ENCODE results near the gene YIF1A. TPM values are rescaled to one million over a fixed set of nuclear protein-coding genes. Genes with fewer than 3 reads are reported as not detected.

YIF1A gene
- total RNA-seq, 4 donors from 2014 or later = 77.7 to 168 (median 118) TPM

- no peak for TF ChIP-seq POLR2A (IDR thresholded peaks at IDR 0.05)
- TF ChIP-seq, protein P1, sequence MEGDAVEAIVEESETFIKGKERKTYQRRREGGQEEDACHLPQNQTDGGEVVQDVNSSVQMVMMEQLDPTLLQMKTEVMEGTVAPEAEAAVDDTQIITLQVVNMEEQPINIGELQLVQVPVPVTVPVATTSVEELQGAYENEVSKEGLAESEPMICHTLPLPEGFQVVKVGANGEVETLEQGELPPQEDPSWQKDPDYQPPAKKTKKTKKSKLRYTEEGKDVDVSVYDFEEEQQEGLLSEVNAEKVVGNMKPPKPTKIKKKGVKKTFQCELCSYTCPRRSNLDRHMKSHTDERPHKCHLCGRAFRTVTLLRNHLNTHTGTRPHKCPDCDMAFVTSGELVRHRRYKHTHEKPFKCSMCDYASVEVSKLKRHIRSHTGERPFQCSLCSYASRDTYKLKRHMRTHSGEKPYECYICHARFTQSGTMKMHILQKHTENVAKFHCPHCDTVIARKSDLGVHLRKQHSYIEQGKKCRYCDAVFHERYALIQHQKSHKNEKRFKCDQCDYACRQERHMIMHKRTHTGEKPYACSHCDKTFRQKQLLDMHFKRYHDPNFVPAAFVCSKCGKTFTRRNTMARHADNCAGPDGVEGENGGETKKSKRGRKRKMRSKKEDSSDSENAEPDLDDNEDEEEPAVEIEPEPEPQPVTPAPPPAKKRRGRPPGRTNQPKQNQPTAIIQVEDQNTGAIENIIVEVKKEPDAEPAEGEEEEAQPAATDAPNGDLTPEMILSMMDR (IDR thresholded peaks at IDR 0.05) = no peak
- Histone ChIP-seq H3K4me3 (replicated peaks in 1 of 3) (no peak overlapping the region), H3K27me3 (peaks cover 4% of the 10 kb centered on the region), H3K9me3 (no peaks in the 10 kb centered on the region), H3K27ac (no peak overlapping the region), H3K36me3 (peaks cover 0 to 6% of the 10 kb centered on the region in 2 donors), H3K4me1 (peaks cover 22 to 25% of the 10 kb centered on the region in 2 donors)
- 70 to 82% methylated on average over 9 to 10 of the region's 10 CpGs for WGBS, 2 donors
- DNase-seq = no peak
- intact Hi-C loops (cut with DNase I) = loop anchor here (5.0 kb wide), 1 partner anchor 135 kb away; the partner anchor contains the start of gene NPAS4
Measured at GRCh38 chr11:66287211-66287888, 1.6 kb downstream of the YIF1A start.

DNA sequence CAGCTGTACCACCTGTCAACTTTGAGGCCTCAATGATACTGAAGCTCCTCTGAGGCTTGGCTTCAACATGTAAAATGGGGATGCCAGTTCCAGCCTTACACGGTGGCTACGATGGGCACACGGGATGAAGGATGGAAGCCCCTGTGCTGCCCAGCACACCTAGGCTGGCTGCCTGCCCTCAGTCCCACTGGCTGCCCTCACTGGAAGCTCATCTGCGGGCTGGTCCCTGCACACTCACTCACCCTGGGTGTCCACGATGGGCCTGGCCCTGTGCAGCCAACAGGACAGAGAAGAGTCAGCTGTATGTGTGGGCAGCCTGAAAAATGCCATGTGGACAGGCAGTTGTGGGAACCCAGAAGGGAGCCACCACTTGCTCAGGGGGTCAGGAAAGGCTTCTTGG lies 2.2 kb downstream of the YIF1A start:
- Histone ChIP-seq H3K4me1 (peaks cover 19% of the 10 kb centered on the region in 2 donors), H3K27ac (no peak overlapping the region), H3K4me3 (replicated peaks in 1 of 3) (no peak overlapping the region), H3K9me3 (no peaks in the 10 kb centered on the region), H3K36me3 (peaks cover 0 to 6% of the 10 kb centered on the region in 2 donors), H3K27me3 (no peaks in the 10 kb centered on the region)
- 91 to 96% methylated on average over 3 to 4 of the region's 5 CpGs for WGBS, 2 donors
- no peak for DNase-seq
- no peak for TF ChIP-seq POLR2A (IDR thresholded peaks at IDR 0.05)
- intact Hi-C loops (cut with DNase I) = loop anchor here (5.0 kb wide), 1 partner anchor 136 kb away; the partner anchor contains the start of gene NPAS4

DNA sequence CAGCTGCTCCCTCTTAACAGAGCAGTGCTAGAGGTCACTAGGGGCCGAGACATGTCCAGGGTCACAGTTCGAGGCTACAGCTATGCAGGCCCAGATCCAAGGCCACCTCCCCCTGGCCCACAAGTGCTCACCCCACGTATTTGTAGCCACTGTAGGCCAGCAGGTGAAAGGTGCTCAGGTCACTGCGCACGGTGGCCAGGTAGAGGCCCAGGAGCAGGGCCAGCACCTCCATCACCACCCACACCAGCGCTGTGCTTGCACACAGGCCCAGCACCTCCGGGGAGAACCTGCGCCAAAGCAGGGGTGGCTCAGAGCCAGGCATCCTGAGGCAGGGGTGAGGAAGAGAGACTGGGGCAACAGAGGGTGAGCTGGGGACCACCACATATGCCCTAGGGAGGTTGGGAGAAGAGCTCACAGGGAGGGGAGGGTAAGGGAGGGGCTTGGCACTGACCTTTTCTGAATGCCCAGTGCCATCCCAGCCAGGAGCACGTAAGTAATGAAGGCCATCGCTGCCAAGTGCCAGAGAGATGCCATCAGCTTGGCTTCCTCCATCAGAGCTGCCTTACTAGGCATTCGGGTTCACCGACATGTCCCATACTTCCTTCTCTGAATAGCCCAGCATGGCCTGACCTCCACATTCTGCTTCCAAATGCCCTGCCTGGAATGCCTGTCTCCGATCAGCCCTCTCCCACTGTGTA lies 3.5 kb downstream of the YIF1A start:
- Histone ChIP-seq H3K9me3 (no peaks in the 10 kb centered on the region), H3K4me3 (replicated peaks in 1 of 3) (no peak overlapping the region), H3K27ac (no peak overlapping the region), H3K27me3 (no peaks in the 10 kb centered on the region), H3K36me3 (peaks cover 0 to 6% of the 10 kb centered on the region in 2 donors), H3K4me1 (peaks cover 19% of the 10 kb centered on the region in 2 donors)
- TF ChIP-seq POLR2A (IDR thresholded peaks at IDR 0.05) = no peak
- TF ChIP-seq, protein P1 (IDR thresholded peaks at IDR 0.05) = no peak
- intact Hi-C loops (cut with DNase I) = loop anchor here (5.0 kb wide), 1 partner anchor 137 kb away; the partner anchor contains the start of gene NPAS4
- 88 to 98% methylated on average over 9 to 11 of the region's 13 CpGs for WGBS, 2 donors
- DNase-seq = no peak

GRCh38 chr11:66284526-66285078 lies 4.3 kb downstream of the YIF1A start:
- H3K27me3 ChIP-seq = no peaks in the 10 kb centered on the region
- no peak overlapping the region for H3K4me3 ChIP-seq (replicated peaks in 1 of 3)
- TF ChIP-seq POLR2A (IDR thresholded peaks at IDR 0.05) = no peak
- TF ChIP-seq, protein P1 (IDR thresholded peaks at IDR 0.05) = no peak
- H3K4me1 ChIP-seq = peaks cover 13 to 14% of the 10 kb centered on the region in 2 donors
- no peak for DNase-seq
- no peak overlapping the region for H3K27ac ChIP-seq
- WGBS, 2 donors = 90 to 95% methylated on average over 16 of the region's 16 CpGs
- no peaks in the 10 kb centered on the region for H3K9me3 ChIP-seq
- peaks cover 0 to 6% of the 10 kb centered on the region in 2 donors for H3K36me3 ChIP-seq
- intact Hi-C loops (cut with DNase I) = loop anchor here (5.0 kb wide), 1 partner anchor 138 kb away; the partner anchor contains the start of gene NPAS4

DNA sequence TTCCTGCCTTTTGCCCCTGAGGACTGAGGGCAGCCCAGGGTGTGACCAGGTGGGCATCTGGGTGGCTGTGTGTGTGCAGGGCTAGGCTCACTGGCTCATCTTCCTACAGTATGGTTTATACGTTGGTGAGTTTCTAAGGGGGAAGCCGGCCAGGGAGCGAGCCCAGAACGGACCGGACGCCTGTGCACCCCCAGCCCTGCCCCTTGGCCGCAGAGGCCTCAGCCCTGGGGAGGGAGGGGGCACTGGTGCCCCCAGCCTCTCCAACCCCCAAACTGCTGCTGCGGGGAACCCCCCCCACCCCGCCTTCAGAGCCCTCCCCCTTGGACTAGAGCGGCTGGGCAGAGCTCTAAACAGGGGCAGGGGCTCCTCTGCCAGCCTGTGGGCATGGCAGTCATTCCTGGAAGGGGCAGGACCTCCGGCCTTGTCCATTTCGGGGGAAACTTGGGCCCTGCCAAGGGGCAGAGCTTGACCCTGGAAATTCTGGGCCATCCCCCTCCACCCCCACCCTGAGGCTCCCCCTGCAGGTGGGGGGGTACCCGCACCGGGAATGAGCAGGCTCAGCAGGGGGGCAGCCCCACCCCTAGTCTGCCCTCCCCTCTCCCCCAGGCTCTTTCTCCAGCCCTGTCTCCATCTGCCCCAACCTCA lies 5.4 kb downstream of the YIF1A start:
- peaks cover 13 to 14% of the 10 kb centered on the region in 2 donors for H3K4me1 ChIP-seq
- no peak overlapping the region for H3K27ac ChIP-seq
- no peaks in the 10 kb centered on the region for H3K27me3 ChIP-seq
- TF ChIP-seq, protein P1 (IDR thresholded peaks at IDR 0.05) = no peak
- no peak for TF ChIP-seq POLR2A (IDR thresholded peaks at IDR 0.05)
- DNase-seq = no peak
- H3K9me3 ChIP-seq = no peaks in the 10 kb centered on the region
- H3K36me3 ChIP-seq = peaks cover 0 to 6% of the 10 kb centered on the region in 2 donors
- no peak overlapping the region for H3K4me3 ChIP-seq (replicated peaks in 1 of 3)
- intact Hi-C loops (cut with DNase I) = loop anchor here (2.0 kb wide), 1 partner anchor 61 kb away; no protein-coding TSS in a partner anchor
- 83 to 87% methylated on average over 2 to 11 of the region's 14 CpGs for WGBS, 2 donors
